ENCODE measurements around the gene RAB3A. TPM values are rescaled to one million over a fixed set of nuclear protein-coding genes. Genes with fewer than 3 reads are reported as not detected.
A peak's percentile ranks its signal among the peaks of the same experiment; 100 is the strongest.

The RAB3A gene
- total and polyA plus RNA-seq, 12 donors, result 2.3 to 32.3 (median 6.2) TPM

DNA sequence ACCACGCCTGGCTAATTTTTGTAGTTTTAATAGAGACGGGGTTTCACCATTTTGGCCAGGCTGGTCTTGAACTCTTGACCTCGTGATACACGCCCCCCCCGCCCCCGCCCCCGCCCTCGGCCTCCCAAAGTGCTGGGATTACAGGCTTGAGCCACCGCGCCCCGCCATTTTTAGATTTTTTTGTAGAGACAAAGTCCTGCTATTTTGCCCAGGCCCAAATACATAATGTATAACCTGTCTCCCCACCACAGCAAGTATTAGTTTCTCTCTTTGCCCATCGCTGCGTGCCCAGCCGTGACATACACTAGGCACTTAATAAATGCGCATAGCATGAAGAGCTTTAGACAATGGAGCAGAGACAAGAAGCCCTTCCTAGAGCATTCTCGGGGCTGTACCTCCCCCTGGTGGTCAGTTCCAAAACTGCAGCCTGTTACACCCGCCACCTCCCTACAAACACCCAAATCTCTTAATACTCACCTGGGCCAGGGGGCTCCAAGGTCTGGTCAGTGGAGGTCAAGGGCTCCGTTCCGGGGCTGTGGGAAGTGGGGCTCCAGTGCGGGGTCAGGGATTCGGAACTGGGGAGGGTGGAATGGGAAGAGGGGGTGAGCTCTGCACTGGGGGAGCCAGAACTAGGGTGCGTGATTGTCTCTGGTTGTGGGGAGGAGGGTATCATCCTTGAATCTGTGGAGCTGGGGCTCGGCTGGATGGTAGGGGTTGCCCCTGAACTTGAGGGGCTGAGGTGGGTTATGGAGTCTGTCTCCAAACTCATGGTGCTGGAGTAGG, 47.9 kb upstream of the RAB3A start:
- intact Hi-C loops (cut with DNase I), result loop anchor here (5.0 kb wide), 2 partner anchors 39 to 139 kb away; no protein-coding TSS in a partner anchor
- TF ChIP-seq POLR2A (IDR thresholded peaks at IDR 0.05), result no peak
- peak; percentile 93 to 98 (median 95) for TF ChIP-seq CTCF (IDR thresholded peaks at IDR 0.05)
- Histone ChIP-seq H3K27ac (no peak overlapping the region), H3K4me1 (replicated peaks in 1 of 2) (no peaks in the 10 kb centered on the region), H3K36me3 (replicated peaks in 1 of 2) (no peaks in the 10 kb centered on the region), H3K9me3 (replicated peaks in 1 of 3) (no peaks in the 10 kb centered on the region), H3K4me3 (no peak overlapping the region), H3K27me3 (no peaks in the 10 kb centered on the region)
- 13 to 23% (median 19%) methylated on average over 14 to 23 of the region's 23 CpGs for WGBS, 4 donors
- DNase-seq, result peak; percentile 55 to 89 (median 74)

DNA sequence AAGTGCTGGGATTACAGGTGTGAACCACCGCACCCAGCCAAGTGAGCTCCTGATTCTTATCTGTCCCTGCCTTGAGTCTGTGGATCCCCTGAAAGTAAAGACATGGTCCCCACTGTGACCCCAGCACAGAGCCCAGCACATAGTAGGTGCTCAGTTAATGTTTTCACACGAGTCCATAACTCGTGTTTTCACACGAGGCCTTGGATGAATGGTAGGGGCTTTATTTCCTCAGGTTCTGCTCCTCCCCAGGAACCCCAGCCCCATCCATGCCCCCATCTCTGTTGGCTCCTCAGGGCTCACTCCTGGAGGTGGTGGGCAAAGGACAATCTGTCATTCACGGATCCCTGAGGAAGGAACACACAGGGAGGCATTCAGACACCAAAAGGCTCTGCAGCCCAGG, 46.0 kb upstream of the RAB3A start:
- DNase-seq, result no peak
- H3K36me3 ChIP-seq (replicated peaks in 1 of 2), result no peaks in the 10 kb centered on the region
- intact Hi-C loops (cut with DNase I), result loop anchor here (5.0 kb wide), 2 partner anchors 38 to 138 kb away; no protein-coding TSS in a partner anchor
- H3K4me3 ChIP-seq, result no peak overlapping the region
- H3K4me1 ChIP-seq (replicated peaks in 1 of 2), result no peaks in the 10 kb centered on the region
- H3K9me3 ChIP-seq (replicated peaks in 1 of 3), result no peaks in the 10 kb centered on the region
- H3K27ac ChIP-seq, result no peak overlapping the region
- TF ChIP-seq POLR2A (IDR thresholded peaks at IDR 0.05), result no peak
- no peak for TF ChIP-seq CTCF (IDR thresholded peaks at IDR 0.05)
- 83 to 88% (median 85%) methylated on average over 5 of the region's 5 CpGs for WGBS, 4 donors
- no peaks in the 10 kb centered on the region for H3K27me3 ChIP-seq

GRCh38 chr19:18245297-18245696, 41.5 kb upstream of the RAB3A start:
- H3K27ac ChIP-seq, result no peak overlapping the region
- intact Hi-C loops (cut with DNase I), result no loop called here
- H3K9me3 ChIP-seq (replicated peaks in 1 of 3), result no peaks in the 10 kb centered on the region
- DNase-seq, result no peak
- no peaks in the 10 kb centered on the region for H3K4me1 ChIP-seq (replicated peaks in 1 of 2)
- H3K27me3 ChIP-seq, result no peaks in the 10 kb centered on the region
- H3K4me3 ChIP-seq, result no peak overlapping the region
- WGBS, 4 donors, result 71 to 76% (median 72%) methylated on average over 7 of the region's 7 CpGs
- TF ChIP-seq POLR2A (IDR thresholded peaks at IDR 0.05) (no peak), CTCF (IDR thresholded peaks at IDR 0.05) (no peak)
- no peaks in the 10 kb centered on the region for H3K36me3 ChIP-seq (replicated peaks in 1 of 2)

DNA sequence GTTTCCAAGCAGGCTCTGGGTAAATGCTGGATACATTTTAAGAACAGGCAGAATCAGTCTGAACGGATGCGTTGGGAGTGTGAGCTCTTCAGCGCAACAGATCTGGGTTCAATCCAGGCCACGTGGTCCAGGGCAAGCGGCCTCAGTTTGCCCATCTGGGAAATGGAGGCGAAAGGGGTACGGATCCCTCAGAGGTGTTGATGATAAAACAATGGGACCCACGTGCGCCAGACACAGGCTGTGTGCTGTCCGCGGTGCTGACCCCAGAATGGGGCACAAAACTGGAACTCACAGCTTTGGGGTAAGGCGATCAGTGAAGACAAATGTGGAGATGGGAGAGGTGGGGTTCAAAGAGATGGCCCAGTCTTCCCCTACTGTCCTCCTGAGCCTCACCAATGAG, 35.5 kb upstream of the RAB3A start:
- intact Hi-C loops (cut with DNase I), result no loop called here
- TF ChIP-seq POLR2A (IDR thresholded peaks at IDR 0.05), result no peak
- peaks cover 10% of the 10 kb centered on the region for H3K27me3 ChIP-seq
- no peaks in the 10 kb centered on the region for H3K9me3 ChIP-seq (replicated peaks in 1 of 3)
- 24 to 32% (median 30%) methylated on average over 12 of the region's 12 CpGs for WGBS, 4 donors
- no peak for DNase-seq
- H3K4me1 ChIP-seq (replicated peaks in 1 of 2), result no peaks in the 10 kb centered on the region
- H3K36me3 ChIP-seq (replicated peaks in 1 of 2), result no peaks in the 10 kb centered on the region
- H3K4me3 ChIP-seq, result no peak overlapping the region
- no peak overlapping the region for H3K27ac ChIP-seq

DNA sequence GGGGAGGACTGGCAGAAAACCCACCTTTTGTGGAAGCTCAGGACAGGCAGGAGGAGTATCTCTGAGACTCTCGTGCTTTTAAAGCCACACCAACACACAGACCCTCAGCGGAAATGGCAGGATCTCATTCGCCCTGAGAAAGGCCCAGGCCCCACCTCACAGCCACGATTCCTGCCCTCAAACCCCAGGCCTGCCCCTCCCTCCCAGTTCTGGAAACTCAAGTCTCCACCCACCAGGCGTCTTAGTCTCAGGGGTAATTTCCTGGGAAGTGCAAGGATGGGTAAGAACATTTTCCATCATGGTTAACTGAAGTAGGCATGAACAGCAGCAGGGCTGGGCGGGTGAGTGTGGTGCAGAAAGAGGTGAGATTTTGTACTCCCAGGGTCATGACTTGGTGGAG, 30.4 kb upstream of the RAB3A start:
- Histone ChIP-seq H3K9me3 (replicated peaks in 1 of 3) (no peaks in the 10 kb centered on the region), H3K27me3 (peaks cover 17% of the 10 kb centered on the region), H3K27ac (no peak overlapping the region), H3K36me3 (replicated peaks in 1 of 2) (no peaks in the 10 kb centered on the region), H3K4me1 (replicated peaks in 1 of 2) (no peaks in the 10 kb centered on the region), H3K4me3 (no peak overlapping the region)
- no peak for TF ChIP-seq POLR2A (IDR thresholded peaks at IDR 0.05)
- TF ChIP-seq CTCF (IDR thresholded peaks at IDR 0.05), result no peak
- no peak for DNase-seq
- intact Hi-C loops (cut with DNase I), result no loop called here
- WGBS, 4 donors, result 30 to 44% (median 37%) methylated on average over 6 of the region's 6 CpGs

Data from adrenal gland (tissue), 12 donors.